ENCODE data around the gene SLC7A14. TPM values are rescaled to one million over a fixed set of nuclear protein-coding genes. Genes with fewer than 3 reads are reported as not detected.

SLC7A14 gene
- total and polyA plus RNA-seq, 2 of the 13 experiments (the other 11 are each of a cell fraction or from before 2014, with no cell fraction given) = not detected

DNA sequence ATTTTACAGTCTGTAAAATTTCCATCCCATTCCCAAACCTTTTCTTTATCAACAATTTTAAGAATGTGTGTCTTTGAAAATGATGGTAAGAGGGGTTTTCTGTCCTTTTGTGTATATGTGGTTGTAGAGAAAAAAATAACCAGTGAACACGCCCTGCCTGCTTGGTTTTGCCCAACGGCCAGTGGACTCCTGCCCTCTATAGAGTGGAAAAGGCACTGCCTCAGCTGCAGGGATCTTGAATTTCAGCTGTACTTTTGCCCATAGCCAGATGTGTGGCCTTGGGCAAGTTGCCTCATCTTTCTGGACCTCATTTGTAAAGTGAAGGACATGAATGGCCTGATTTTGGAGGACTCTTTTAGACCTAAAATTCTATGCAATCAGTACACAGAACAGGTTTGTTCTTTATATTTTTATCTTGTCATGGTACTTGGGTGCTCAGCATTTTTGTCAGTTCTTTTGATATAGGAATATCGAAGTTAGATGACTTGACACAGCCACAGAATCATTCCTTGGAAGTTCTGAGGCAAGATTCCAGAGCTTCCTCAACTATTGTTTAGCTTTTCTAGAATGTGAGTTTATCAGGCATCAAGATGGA is 86.2 kb downstream of the SLC7A14 start (continued):
- TF ChIP-seq, protein P1, sequence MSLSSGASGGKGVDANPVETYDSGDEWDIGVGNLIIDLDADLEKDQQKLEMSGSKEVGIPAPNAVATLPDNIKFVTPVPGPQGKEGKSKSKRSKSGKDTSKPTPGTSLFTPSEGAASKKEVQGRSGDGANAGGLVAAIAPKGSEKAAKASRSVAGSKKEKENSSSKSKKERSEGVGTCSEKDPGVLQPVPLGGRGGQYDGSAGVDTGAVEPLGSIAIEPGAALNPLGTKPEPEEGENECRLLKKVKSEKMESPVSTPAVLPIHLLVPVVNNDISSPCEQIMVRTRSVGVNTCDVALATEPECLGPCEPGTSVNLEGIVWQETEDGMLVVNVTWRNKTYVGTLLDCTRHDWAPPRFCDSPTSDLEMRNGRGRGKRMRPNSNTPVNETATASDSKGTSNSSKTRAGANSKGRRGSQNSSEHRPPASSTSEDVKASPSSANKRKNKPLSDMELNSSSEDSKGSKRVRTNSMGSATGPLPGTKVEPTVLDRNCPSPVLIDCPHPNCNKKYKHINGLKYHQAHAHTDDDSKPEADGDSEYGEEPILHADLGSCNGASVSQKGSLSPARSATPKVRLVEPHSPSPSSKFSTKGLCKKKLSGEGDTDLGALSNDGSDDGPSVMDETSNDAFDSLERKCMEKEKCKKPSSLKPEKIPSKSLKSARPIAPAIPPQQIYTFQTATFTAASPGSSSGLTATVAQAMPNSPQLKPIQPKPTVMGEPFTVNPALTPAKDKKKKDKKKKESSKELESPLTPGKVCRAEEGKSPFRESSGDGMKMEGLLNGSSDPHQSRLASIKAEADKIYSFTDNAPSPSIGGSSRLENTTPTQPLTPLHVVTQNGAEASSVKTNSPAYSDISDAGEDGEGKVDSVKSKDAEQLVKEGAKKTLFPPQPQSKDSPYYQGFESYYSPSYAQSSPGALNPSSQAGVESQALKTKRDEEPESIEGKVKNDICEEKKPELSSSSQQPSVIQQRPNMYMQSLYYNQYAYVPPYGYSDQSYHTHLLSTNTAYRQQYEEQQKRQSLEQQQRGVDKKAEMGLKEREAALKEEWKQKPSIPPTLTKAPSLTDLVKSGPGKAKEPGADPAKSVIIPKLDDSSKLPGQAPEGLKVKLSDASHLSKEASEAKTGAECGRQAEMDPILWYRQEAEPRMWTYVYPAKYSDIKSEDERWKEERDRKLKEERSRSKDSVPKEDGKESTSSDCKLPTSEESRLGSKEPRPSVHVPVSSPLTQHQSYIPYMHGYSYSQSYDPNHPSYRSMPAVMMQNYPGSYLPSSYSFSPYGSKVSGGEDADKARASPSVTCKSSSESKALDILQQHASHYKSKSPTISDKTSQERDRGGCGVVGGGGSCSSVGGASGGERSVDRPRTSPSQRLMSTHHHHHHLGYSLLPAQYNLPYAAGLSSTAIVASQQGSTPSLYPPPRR (CRISPR knock-in tag; IDR thresholded peaks at IDR 0.05; ENCODE audit: borderline replicate concordance) = no peak
- TF ChIP-seq ADNP (CRISPR knock-in tag; IDR thresholded peaks at IDR 0.05) (no peak), BCL3 (CRISPR knock-in tag; IDR thresholded peaks at IDR 0.05) (no peak), CCDC6 (CRISPR knock-in tag; IDR thresholded peaks at IDR 0.05) (no peak), ZFP36L1 (CRISPR knock-in tag; IDR thresholded peaks at IDR 0.05) (no peak), ETV5 (CRISPR knock-in tag; IDR thresholded peaks at IDR 0.05; ENCODE audit: borderline replicate concordance) (no peak), TGIF2 (CRISPR knock-in tag; IDR thresholded peaks at IDR 0.05) (no peak), KLF9 (CRISPR knock-in tag; IDR thresholded peaks at IDR 0.05; ENCODE audit: low read depth) (no peak), PITX1 (CRISPR knock-in tag; IDR thresholded peaks at IDR 0.05) (no peak)
- TF ChIP-seq, protein P2, sequence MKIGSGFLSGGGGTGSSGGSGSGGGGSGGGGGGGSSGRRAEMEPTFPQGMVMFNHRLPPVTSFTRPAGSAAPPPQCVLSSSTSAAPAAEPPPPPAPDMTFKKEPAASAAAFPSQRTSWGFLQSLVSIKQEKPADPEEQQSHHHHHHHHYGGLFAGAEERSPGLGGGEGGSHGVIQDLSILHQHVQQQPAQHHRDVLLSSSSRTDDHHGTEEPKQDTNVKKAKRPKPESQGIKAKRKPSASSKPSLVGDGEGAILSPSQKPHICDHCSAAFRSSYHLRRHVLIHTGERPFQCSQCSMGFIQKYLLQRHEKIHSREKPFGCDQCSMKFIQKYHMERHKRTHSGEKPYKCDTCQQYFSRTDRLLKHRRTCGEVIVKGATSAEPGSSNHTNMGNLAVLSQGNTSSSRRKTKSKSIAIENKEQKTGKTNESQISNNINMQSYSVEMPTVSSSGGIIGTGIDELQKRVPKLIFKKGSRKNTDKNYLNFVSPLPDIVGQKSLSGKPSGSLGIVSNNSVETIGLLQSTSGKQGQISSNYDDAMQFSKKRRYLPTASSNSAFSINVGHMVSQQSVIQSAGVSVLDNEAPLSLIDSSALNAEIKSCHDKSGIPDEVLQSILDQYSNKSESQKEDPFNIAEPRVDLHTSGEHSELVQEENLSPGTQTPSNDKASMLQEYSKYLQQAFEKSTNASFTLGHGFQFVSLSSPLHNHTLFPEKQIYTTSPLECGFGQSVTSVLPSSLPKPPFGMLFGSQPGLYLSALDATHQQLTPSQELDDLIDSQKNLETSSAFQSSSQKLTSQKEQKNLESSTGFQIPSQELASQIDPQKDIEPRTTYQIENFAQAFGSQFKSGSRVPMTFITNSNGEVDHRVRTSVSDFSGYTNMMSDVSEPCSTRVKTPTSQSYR (CRISPR knock-in tag; IDR thresholded peaks at IDR 0.05; ENCODE audit: borderline replicate concordance) = no peak
- TF ChIP-seq, protein P3, sequence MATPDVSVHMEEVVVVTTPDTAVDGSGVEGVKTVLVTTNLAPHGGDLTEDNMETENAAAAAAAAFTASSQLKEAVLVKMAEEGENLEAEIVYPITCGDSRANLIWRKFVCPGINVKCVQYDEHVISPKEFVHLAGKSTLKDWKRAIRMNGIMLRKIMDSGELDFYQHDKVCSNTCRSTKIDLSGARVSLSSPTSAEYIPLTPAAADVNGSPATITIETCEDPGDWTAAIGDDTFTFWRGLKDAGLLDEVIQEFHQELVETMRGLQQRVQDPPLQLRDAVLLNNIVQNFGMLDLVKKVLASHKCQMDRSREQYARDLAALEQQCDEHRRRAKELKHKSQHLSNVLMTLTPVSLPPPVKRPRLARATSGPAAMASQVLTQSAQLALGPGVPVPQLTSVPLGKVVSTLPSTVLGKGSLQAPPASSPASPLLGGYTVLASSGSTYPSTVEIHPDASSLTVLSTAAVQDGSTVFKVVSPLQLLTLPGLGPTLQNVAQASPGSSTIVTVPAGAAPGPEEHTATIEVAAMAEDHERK (CRISPR knock-in tag; IDR thresholded peaks at IDR 0.05; ENCODE audit: low read depth) = no peak
